HG03571 (cell line): Measurements from ENCODE around the gene NFKBIE.

Source experiments
- ATAC-seq: cut with Tn5 transposase; IDR thresholded peaks from one replicate; pipeline ENCODE4 v1.9.1; 2021; ENCODE audit not compliant: unreplicated experiment

NFKBIE gene

DNA sequence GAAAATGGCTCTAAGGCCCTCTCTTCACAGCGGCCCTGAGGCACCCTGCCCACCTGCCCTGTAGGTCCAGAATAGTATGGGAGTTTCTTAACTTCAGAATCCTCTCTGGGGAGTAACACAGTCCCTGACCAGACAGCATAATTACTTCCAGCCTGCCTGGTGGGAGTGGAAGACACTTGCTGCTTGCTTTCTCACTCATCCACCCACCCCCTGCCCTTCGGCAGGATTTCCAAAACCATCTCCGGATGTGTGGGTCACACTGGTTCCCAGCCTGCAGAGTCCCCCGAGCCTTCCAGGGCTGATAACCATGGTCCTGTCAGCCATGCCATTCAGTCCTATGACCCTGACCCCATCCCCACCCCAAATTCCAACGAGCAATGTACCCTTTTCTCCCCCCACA, 36.5 kb downstream of the NFKBIE start:
- ATAC-seq, result no peak

DNA sequence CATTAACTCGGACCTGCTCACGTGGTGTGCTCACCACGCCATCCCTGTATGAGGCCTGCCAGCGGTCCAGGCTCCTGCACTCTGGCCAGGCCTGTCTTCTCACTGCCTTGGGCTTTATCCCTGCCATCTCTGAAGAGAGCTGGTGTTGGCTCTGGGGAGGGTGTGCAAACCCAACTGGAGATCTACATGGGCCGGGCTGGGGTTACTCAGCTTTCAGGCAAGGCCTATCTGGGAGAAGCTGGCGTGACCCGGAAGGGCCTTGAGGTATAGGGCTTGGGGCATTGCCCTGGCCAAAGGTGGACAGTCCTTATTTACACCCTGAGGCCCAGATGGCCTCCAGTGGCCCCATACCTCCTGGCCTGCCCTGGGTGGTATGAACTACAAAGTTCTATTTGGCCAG, 36.9 kb downstream of the NFKBIE start:
- ATAC-seq, result no peak

DNA sequence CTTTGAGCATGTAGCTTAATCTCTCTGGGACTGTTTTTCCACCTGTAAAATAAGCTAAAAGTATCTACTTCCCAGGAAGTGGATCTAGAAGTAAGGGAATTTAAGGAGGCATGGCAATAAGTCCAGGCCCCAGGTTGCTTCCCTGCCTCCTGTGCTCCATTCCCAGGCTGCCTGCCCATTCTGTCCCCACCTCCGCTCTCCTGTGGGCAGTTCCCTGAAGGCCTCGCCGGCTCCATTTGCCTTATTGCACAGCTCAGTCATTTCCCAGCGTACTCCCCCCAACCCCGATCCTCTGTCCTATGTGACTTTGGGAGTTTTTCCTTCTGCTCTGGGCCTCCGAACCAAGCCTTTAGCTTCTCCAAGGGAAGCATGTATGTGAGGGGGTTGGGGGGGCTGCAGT, 37.3 kb downstream of the NFKBIE start:
- ATAC-seq, result no peak

DNA sequence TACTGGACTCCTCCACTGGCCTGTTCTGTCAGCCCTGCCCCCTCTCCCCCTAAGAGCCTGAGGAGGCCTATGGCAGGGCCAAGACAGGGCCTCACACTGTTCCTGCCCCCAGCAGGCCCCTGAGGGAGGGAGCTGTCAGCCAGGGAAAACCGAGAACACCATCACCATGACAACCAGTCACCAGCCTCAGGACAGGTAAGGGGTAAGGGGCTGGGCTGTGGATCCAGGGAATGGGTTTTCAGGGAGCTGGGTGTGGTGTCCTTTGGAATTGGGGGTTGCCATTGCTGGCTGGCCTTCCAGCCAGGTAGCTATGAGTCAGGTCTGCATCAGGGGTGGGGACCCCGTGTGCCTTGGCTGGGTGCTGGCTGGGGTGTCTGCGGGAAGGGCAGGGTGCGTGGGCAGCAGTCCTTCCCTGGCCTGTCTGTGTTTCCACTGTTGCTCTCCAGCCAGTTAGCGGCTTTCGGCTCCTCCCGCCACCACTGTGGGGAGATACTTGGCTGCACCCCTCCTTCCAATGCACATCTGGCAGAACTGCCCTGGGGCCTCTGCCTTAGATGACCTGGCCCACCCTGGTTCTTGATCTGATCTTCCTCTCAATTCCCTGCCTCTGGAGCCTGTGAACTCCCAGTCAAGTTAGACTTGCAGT, 38.1 kb downstream of the NFKBIE start:
- ATAC-seq, result no peak

DNA sequence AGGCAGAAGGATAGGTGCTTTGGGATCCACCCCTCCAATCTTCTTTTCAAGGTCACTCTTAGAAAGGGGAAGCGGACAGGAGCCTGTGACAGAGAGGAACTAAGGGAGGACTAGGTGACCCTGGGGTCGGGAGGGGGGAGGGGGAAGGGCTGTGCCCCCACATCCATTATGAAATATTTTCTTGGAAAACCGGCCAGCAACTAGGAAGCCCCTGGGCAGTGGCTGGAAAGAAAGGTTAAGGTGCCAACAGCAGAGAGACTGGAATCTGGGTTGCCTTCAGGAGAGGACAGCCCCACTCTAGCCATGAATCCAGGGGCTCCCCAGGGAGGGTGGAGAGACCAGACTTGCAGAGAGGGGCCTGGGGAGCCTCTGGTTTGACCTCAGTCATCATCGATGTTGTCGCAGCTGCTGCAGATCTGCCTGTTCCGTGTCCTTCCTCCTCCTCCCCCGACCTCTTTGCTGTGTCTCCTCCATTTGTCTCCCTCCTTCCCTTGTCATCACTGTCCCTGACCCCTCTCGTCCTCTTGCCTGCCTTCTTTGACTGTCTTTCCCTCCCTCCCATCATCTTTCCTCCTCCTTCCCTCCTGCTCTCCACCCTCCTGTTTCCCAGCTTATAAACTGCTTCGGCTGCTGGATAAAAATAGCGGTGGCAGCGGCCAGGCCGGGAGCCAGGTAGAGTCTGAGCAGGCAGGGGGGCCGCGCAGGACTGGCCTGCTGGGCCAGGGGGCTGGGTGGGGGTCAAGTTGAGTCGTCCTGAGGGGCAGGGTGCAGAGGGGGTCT, 38.8 kb downstream of the NFKBIE start:
- ATAC-seq, result no peak

DNA sequence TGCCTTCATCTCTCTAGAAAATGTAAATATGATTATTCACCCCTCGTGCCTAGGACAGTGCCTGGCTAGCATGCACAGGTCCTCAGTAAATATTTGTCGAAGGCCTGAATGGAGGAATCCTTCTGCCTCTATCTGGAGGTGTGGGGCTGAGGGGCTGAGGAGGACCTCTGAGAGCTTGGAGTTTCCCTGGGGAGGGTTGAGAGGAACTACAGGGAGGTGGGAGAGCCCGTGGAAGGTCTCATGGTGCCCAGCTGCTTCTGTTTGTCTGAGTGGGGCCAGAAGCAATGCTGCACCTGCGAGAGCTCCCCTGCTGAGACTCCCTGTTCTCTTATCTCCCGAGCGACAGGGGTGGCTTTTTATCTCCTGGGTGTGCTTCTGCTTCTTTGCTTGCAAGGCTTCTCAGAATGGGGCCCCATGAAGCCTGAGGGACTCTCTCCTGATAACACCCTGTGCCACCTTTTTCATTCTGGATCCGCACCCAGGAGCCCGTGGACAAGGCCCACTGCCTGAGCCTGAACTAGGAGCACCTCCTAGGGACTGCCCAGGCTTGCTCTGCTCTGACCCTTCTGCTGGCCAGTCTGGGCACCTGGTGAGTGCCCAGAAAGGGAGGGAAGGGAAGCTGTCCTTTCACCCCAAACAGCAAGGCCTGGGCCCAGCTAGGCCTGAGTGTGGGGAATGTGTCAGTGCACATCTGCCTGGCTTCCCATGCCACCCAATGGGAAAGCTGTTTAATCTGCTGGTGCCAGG, 39.6 kb downstream of the NFKBIE start:
- no peak for ATAC-seq

DNA sequence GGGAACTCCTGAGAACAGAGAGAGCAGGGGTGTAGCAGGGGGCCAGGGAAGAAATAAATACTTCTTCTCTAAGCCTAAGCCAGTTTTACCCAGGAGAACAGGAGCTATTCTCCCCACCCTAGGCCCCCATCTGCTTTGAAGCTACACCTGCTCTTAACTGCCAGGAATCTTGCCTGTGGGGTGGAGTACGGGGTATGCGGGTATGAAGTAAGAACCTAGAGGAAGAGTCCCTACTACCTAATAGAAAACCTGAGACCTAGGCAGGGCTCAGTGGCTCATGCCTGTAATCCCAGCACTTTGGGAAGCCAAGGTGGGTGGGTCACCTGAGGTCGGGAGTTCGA, 40.4 kb downstream of the NFKBIE start:
- ATAC-seq, result no peak

DNA sequence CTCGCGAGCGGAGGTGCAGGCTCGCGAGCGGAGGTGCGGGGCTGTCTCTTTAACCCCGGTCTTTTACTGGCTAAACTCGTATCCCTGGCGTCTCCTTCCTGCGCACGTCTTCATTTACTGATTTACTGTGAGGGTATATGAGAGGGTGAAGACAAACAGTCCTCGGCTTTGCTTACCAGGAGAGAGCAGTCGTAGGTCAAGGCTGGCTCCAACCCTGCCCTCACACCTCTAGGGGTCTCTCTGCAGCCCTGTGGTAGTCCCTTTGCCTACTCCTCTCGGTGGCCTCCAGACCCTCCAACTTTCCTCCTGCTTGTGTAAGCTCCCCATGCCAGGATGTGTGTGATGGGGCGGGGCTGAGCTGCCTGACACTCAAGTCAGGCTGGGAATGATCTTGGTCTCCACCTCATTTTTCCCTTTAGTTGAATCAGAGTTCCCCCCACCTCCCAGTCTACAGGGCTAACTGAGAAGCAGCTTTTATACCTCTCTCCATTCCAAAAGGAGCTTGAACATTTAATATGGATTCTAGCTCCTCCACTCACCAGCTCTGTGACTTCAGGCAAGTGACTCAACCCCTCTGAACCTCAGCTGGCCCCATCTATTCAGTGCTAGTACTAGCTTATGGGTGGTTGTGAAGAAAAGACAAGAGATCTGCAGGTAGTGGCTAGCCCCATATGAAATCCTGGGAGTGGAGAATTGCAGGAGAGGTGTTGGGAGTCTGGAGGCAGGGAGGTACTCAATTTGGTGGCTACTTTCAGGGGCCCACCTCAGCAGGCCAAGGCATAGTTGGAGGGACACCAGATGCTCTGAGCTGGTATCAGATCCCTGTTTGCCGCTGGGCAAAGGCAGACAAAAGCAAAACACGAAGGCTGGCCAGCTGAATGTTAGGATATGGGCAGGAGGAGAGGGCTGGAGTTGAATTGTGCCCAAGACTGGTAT, 41.1 kb downstream of the NFKBIE start:
- no peak for ATAC-seq

DNA sequence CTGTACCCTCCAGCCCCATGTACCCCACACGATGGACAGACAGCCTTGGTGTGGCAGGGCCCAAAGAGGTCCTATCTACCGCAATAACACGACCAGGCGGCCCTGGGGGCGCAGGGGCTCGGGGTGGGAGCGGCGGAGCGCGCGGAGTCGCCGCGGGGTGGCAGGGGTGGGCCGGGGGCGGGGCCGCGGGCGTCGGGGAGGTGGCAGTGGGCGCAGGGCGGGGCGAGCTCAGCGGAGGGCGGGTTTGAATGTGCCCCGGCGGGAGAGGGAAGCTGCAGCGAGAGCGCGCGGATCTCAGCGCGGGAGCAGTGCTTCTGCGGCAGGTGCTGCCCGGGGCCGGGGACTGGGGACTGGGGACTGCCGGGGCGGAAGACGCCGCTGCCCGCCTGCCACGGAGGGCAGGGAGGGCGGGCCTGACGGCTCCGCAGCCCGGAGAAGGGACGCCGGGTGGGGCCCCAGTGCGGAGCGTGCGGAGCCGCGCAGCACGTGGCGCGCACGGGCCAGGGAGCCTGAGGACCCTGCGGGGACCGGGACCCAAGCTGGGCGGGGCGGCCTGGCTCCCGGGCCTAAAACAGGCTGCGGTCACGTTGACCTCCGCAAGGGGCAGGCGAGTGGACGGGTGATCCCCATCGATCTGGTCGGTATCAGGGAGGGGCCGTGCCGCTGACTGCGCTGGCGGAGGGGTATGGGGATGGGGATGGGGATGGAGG, 41.9 kb downstream of the NFKBIE start, which contains the start of gene SLC29A1:
SLC29A1 (plus strand) TSS at position 277 of the 710 bp plus-strand sequence. CDS start 3,719 bp downstream, outside the sequence.
- peak; percentile 40 for ATAC-seq

DNA sequence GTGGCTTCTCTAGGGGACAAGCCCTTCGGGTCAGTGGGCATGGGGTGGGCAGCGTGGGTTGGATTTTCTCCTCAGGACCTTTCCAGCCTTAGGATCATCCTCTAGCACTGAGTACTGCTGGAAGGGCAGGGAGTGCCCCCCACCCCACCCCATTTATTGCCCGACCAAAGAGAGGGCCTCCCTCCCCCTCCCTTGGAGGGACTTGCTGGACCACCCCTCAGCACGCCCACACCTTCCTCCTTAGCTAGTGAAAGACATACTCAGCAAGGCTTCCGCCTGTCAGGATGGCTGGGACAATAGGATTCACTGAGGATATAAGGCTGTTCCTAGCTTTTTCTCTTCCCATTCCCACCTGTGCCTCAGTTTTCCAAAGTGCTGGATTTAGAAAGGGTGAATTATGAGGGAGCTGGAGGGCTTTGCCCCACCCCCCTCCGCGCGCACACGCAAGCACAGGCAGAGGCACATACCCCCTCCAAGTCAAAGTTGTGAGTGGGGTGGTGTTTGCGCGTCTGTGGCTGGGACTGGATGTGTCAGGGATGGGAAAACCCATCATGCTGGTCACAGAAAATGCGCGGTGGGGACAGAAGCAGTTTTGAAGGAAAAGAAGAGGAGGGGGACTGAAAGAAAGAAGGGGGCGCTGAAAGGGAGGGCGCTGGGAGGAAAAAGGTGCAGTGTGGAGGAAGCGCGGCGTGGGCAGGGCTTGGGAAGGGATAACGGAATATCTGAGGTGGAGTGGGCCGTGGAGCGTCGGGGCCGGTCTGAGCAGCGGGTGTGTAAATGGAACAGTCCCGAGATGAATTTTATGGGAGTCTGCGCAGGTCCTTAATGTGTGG, 42.6 kb downstream of the NFKBIE start:
- ATAC-seq, result no peak

DNA sequence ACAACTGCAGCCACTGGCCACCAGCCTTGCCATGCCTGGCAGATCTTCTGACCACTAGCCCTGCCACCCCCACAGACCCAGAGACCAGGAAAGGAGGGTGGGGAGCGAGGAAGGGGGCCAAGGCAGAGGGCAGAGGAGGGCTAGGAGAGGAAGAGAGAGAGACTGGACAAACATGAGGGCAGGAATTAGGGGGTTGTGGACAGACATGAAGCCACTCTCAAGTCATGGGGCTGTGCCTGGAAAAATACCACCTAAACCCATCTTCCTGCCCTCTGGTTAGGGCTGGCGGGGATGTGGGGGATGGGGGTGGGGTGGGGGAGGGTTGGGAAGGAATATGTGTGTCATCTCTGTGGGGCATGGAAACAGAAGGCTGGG, 43.4 kb downstream of the NFKBIE start:
- no peak for ATAC-seq

DNA sequence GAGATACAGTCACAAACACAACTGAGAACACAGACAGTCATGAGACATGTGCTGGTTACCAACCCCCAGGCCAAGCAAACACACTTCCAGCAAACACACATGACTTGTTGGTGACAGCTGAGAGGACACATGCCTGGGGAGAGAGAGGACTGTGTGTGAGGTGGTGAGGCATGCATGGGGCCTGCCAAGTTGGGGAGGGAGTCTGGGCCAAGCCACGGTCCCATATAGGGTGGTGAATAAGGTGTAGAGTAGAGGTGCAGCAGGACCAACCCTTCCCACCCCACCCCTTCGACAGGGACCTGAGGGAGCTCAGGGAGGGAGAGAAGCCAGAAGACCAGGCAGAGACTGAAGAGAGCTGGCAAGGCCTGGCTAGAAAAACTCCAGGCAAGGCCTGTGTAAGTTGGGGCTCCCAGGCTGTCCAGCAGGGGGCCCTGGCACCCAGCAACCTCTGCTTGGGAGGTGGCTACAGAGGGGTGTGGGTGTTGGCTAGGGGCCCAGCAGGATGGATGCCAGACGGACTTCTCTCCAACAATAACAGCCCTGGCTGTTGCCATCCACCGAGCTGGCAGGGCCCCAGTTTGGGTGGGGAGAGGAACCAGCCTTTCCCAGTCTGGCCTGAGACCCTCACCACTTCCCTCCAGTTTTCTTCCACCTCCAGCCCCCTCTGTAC, 43.9 kb downstream of the NFKBIE start:
- ATAC-seq, result peak; percentile 44

DNA sequence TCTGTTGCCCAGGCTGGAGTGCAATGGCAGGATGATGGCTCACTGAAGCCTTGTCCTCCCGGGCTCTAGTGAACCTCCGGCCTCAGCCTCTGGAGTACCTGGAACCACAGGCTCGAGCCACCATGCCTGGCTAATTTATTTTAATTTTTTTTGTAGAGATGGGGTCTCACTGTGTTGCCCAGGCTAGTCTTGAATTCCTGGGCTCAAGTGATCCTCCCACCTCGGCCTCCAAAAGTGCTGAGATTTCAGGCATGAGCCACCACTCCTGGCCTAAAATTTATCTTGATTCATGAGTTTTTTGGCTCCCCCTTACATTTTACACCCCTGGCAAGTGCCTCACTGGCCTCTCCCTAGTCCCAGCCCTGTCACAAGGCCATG, 44.4 kb downstream of the NFKBIE start:
- no peak for ATAC-seq

DNA sequence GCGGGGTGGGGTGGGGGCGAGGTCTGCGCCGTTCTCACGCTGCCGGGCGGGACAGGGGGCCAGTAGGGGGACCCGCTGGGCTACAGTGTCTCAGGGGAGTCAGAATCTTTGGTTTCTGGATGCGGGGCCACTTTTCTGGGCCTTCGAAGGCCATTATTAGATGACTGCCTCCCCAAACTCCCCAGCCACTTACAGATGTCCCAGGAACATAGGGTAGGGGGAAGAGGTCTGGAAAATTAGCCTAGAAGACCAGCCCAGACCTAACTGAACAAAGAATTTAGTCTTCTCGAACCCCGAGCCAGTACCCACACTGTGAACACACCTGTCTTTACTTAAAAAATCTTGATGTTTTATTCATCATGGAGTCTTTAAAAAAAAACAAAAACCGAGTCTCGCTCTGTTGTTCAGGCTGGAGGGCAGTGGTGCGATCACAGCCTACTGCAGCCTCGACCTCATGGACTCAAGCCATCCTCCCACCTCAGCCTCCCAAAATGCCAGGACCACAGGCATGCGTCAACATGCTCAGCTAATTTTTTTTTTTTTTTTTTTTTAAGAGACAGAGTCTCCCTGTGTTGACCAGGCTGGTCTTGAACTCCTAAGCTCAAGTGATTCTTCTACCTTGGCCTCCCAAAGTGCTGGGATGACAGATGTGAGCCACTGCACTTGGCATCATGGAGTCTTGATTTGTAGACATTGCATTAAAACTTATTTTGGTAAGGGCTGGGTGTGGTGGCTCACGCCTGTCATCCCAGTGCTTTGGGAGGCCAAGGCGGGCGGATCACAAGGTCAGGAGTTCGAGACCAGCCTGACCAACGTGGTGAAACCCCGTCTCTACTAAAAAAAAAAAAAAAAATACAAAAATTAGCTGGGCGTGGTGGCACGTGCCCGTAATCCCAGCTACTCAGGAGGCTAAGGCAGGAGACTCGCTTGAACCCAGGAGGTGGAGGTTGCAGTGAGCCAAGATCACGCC, 45.3 kb downstream of the NFKBIE start:
- ATAC-seq, result no peak

DNA sequence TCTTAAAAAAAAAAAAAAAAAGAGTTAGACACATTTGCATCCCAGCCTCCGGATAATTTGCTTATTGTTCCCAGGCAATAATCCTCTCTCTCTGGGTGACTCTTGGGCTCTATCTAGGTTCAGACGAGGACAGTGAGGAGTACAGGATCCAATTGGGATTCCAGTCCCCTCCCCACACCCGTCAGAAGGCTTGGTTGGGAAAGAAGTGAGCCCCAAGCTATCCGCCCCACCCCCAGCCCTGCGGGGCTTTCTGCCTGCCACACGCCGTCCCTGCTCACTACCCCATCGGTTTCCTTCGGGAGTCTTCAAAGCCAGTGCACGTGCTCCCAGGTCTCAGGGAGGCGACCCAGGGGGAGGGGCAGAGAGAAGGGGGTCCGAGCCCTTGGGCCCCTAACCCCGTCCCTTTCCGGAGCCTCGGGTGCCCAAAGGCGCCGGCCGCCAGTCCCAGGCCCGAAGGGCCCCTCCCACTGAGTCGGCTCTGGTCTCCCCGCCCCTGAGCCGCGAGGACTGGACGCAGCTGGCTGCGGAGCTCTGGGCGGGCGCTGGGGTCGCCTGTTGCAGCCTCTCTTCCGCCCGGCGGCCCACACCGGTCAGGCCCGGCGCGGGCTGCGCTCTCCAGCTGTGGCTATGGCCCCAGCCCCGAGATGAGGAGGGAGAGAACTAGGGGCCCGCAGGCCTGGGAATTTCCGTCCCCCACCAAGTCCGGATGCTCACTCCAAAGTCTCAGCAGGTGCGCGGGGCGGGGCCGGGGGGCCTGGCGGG, 46.1 kb downstream of the NFKBIE start:
- ATAC-seq, result peak; percentile 51

DNA sequence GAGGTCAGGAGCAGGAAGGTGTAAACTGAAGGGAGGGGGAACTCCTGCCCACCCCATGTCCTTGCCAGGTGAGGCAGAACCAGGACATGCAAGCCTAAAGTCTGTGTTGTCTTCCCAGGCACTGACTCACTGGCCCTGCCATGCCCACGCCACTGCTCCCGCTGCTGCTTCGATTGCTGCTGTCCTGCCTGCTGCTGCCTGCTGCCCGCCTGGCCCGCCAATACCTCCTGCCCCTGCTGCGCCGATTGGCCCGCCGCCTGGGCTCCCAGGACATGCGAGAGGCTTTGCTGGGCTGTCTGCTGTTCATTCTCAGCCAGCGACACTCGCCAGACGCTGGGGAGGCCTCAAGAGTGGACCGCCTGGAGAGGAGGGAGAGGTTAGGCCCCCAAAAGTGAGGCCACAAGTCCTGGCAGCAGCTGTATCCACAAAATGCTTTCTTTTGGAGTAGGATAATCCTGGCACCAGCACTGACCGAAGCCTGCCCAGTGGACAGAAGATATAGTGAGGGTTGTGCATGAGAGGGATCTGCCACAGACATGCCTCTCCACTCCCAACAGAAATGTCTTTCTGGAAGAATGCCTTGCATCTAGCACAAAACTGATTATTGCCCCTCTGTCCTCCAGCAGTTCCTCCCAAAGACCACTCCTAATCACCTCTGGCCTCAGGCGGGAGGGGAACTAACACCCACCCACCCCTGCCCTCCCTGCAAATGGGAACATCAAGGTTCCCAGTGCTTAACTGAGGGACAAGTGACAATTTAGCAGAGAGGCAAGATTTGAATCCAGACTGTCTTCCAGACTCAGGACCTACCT, 47.8 kb downstream of the NFKBIE start:
- ATAC-seq, result no peak
